Activated CD8-positive, alpha-beta T cell treated with anti-CD3 and anti-CD28 coated beads, Interleukin-2, amount 10 ng/mL, durations not matched to agents 7 days and 5 days (primary cell): Measurements from ENCODE around the gene AGPAT3. TPM values are rescaled to one million over a fixed set of nuclear protein-coding genes. Genes with fewer than 3 reads are reported as not detected.

Experiments
- ATAC-seq: fragments of 150-1000 bp; cut with Tn5 transposase; one replicate; pipeline ENCODE4 v1.10.0; 2021; ENCODE audit warnings: moderate library complexity
- CTCF ChIA-PET: fragments of 350-600 bp; sonication (Branson Sonifier 250); formaldehyde crosslinking; loops from one replicate; lab custom pipeline; 2021; ENCODE audit warnings: antibody characterized with exemption; lab: Charles Lee
- POLR2A ChIA-PET: fragments of 350-600 bp; sonication (Branson Sonifier 250); formaldehyde crosslinking; loops from one replicate; lab custom pipeline; 2021; ENCODE audit warnings: antibody characterized with exemption; lab: Charles Lee
- DNase-seq: peaks from one replicate; pipeline ENCODE4 v3.0.0-alpha.2; 2020
- H3K27ac Mint-ChIP-seq: one replicate; pipeline ENCODE4 v1.8.0; 2021; ENCODE audit warnings: mild to moderate bottlenecking, mixed read lengths
- H3K27me3 Mint-ChIP-seq: one replicate; pipeline ENCODE4 v1.8.0; 2021; ENCODE audit warnings: low read depth, mixed read lengths
- H3K36me3 Mint-ChIP-seq: one replicate; pipeline ENCODE4 v1.8.0; 2021; ENCODE audit warnings: low read depth, mixed read lengths
- H3K4me1 Mint-ChIP-seq: one replicate; pipeline ENCODE4 v1.8.0; 2021; ENCODE audit warnings: low read depth, mixed read lengths
- H3K4me3 Mint-ChIP-seq: one replicate; pipeline ENCODE4 v1.8.0; 2021; ENCODE audit warnings: mild to moderate bottlenecking, mixed read lengths
- H3K9me3 Mint-ChIP-seq: one replicate; pipeline ENCODE4 v1.8.0; 2022; ENCODE audit warnings: mixed read lengths; ENCODE audit not compliant: insufficient read depth
- total RNA-seq, 2 experiments: library from RNA; stranded (reverse); gene quantifications; one replicate each; pipeline ENCODE4 v1.2.3, GENCODE V29; 2021

AGPAT3 gene
- total RNA-seq, 2 experiments from 2014 or later, result 70.4 to 72.5 TPM

DNA sequence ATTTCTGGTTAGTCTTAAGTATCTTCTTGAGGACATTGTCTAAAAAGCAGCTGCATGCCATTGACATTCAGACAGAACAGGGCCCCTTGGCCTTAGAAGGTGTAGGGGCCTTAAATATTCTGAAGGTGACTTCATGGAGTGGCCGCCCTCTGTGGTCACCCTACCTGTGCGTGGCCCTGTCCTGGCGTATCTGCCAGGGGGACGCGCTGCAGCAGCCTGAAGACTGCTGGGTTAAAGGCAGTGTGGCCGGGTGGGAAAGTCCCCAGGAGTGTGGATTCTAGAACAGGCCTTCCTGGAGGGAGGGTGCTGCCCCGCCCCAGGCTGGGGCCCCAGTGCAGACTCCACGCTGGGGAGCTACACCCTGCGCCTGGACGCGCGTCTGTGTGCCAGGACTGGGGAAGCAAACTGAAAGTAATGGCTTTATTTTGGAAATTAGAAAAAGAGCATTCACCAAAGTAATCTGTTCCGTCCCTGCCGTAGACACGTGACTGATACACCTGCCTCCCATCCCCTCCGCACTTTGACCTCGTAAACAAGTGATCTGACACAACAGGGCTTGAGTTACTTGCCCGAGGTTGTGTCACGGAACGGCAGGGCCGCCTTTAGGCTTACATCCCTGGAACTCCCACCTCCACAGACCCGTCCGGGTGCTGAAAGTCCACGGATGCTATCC, 1.8 kb downstream of the AGPAT3 start:
- ChIA-PET POLR2A (no interaction called here), CTCF (interaction anchor here (0.6 to 1.5 kb wide), 2 partner anchors 40 to 108 kb away, joined by 3 to 5 read pairs; no protein-coding TSS in a partner anchor)
- Mint-ChIP-seq H3K4me1 (peaks cover 45% of the 10 kb centered on the region), H3K27ac (peak overlapping the region; percentile 86), H3K9me3 (no peaks in the 10 kb centered on the region), H3K27me3 (no peaks in the 10 kb centered on the region), H3K4me3 (peak overlapping the region; percentile 81), H3K36me3 (peaks cover 37% of the 10 kb centered on the region)
- DNase-seq (peak; percentile 35), ATAC-seq (peak; percentile 33)

DNA sequence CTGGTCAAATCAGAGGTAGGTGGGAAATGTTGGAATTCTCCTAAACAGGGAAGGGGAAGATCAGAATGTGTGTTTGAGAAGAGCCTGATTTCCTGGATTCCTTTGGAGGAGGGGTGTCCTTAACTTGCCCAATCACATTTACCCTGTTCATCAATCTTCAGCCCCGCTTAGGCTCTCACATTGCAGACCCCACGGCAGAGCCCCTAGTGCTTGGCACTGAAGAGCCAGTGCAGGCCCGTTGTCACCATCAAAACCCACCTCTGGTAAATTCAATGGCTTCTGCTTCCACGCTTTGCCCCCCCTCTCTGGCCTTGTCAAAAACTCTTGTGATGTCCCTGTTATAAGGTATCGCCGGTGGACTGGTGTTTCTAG, 2.3 kb downstream of the AGPAT3 start:
- ChIA-PET CTCF (interaction anchor here (1.5 kb wide), 1 partner anchor 108 kb away, joined by 5 read pairs; no protein-coding TSS in a partner anchor), POLR2A (no interaction called here)
- Mint-ChIP-seq H3K27me3 (no peaks in the 10 kb centered on the region), H3K27ac (peak overlapping the region; percentile 86), H3K36me3 (peaks cover 39% of the 10 kb centered on the region), H3K4me3 (peak overlapping the region; percentile 81), H3K4me1 (peaks cover 43% of the 10 kb centered on the region), H3K9me3 (no peaks in the 10 kb centered on the region)
- ATAC-seq (no peak), DNase-seq (no peak)

DNA sequence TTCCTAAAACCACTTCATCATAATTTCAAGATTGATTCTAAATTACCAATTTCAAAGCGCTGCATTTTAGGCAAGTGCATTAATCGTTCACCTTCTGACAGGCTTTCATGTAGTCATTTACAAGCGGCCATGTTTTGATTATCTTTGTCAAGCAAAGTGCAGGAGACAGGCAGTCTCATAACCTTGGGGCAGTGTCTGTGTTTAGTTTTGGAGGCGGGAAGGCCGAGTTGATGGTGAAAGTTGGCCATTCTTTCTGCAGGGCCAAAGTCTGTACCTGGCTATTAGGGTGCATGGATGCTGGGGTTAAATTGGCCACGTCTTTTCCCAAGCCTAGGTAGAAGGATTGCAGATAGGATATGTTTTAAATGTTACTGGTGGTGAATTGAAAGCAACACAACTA, 2.9 kb downstream of the AGPAT3 start:
- DNase-seq (no peak), ATAC-seq (no peak)
- Mint-ChIP-seq H3K4me3 (peak overlapping the region; percentile 81), H3K36me3 (peaks cover 46% of the 10 kb centered on the region), H3K9me3 (no peaks in the 10 kb centered on the region), H3K27me3 (no peaks in the 10 kb centered on the region), H3K4me1 (peaks cover 49% of the 10 kb centered on the region), H3K27ac (peak overlapping the region; percentile 52)
- ChIA-PET CTCF (interaction anchor here (0.9 to 1.7 kb wide), 2 partner anchors 25 to 79 kb away, joined by 4 to 6 read pairs; partner anchors contain the start of gene RRP1), POLR2A (interaction anchor here (0.6 kb wide), 1 partner anchor 48 kb away, joined by 3 read pairs; no protein-coding TSS in a partner anchor)

DNA sequence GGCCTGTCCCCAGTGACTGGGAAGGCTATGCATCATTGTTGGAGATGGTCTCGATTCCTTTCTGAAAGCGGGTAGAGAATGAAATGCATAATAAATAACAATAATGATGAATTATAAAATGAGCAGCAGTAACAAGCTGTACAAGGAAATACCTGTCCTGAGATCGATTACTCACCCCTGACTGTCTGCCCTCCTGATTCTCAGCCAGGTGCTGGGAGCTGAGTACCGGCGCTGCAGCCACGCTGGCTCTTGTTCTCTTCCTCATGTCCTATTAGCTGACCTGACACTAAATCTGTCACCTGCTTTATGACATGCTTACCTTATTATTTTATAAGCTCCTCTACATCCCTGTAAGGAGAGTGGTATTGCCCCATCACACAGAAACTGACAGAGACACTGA, 3.4 kb downstream of the AGPAT3 start:
- Mint-ChIP-seq H3K36me3 (peaks cover 51% of the 10 kb centered on the region), H3K4me1 (peaks cover 50% of the 10 kb centered on the region), H3K27me3 (no peaks in the 10 kb centered on the region), H3K9me3 (no peaks in the 10 kb centered on the region), H3K27ac (no peak overlapping the region), H3K4me3 (no peak overlapping the region)
- DNase-seq (no peak), ATAC-seq (no peak)
- POLR2A ChIA-PET, result interaction anchor here (0.6 to 1.6 kb wide), 3 partner anchors 15 to 47 kb away, joined by 3 read pairs; no protein-coding TSS in a partner anchor
- CTCF ChIA-PET, result interaction anchor here (0.9 to 1.7 kb wide), 4 partner anchors 24 to 109 kb away, joined by 3 to 6 read pairs (median 4); partner anchors contain the start of gene RRP1

DNA sequence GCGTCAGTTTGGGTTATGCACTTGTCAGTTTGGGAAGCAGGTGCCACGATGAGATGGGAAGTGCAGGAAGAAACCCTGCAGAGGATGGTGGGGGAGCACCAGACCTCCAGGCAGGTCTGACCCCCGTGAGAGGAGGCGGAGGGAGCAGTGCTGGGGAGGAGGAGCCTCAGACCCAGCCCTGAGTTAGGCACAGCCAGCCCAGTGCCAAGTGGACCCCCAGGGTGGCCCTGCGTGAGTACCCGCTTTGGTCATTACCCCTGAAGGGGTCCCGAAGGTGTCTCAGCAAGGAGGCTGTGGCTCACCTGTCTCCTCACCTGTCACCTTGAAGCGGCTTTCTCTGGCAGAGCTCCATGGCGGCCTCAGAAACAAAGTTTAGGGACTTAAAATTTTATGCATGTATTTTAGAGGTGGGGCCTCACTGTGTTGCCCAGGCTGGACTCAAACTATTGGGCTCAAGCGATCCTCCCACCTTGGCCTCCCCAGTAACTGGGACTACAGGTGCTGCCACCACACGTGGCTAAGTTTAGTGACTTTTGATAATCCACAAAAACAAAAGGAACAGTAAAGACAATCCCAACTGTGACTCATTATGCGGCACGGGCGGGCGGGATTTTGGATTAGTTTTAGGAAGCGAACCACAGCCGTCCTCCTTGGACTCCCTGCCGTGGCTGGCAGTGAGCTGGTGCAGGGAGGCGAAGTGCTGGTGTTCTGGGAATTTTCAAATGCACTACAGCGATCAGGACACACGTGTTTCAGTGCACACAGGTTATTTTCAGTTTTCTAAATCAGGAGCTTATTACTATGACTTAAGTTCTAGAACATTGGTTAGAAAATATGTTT, 4.7 kb downstream of the AGPAT3 start:
- no peak overlapping the region for H3K4me3 Mint-ChIP-seq
- no peaks in the 10 kb centered on the region for H3K27me3 Mint-ChIP-seq
- ChIA-PET POLR2A (interaction anchor here (1.6 kb wide), 1 partner anchor 13 kb away, joined by 3 read pairs; no protein-coding TSS in a partner anchor), CTCF (interaction anchor here (0.8 to 1.7 kb wide), 4 partner anchors 23 to 108 kb away, joined by 3 to 6 read pairs (median 4); partner anchors contain the start of gene RRP1)
- no peaks in the 10 kb centered on the region for H3K9me3 Mint-ChIP-seq
- peaks cover 54% of the 10 kb centered on the region for H3K4me1 Mint-ChIP-seq
- peaks cover 57% of the 10 kb centered on the region for H3K36me3 Mint-ChIP-seq
- ATAC-seq (no peak), DNase-seq (no peak)
- H3K27ac Mint-ChIP-seq, result no peak overlapping the region

DNA sequence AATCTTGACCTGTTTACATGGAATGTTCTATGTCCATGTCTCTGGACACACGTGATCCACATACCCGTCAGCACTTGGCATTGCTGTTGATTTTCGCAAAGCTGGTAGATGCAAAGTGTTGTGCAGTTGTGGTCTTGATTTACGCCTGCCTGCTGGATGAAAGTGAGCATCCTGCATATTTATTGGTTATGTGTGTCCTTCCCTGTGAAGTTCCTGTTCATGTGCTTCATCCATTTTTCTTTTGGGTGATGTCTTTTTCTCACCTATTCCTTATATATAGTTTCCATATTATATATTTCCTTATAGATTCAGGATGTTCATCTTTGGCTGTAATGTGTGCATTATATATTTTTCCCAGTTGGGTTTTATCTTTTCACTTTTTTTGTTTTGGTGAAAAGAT, 6.5 kb downstream of the AGPAT3 start:
- CTCF ChIA-PET, result no interaction called here
- Mint-ChIP-seq H3K27me3 (no peaks in the 10 kb centered on the region), H3K36me3 (peaks cover 67% of the 10 kb centered on the region), H3K4me1 (peaks cover 50% of the 10 kb centered on the region), H3K9me3 (no peaks in the 10 kb centered on the region), H3K4me3 (no peak overlapping the region), H3K27ac (no peak overlapping the region)
- DNase-seq, result no peak
- ATAC-seq, result no peak
- POLR2A ChIA-PET, result no interaction called here

DNA sequence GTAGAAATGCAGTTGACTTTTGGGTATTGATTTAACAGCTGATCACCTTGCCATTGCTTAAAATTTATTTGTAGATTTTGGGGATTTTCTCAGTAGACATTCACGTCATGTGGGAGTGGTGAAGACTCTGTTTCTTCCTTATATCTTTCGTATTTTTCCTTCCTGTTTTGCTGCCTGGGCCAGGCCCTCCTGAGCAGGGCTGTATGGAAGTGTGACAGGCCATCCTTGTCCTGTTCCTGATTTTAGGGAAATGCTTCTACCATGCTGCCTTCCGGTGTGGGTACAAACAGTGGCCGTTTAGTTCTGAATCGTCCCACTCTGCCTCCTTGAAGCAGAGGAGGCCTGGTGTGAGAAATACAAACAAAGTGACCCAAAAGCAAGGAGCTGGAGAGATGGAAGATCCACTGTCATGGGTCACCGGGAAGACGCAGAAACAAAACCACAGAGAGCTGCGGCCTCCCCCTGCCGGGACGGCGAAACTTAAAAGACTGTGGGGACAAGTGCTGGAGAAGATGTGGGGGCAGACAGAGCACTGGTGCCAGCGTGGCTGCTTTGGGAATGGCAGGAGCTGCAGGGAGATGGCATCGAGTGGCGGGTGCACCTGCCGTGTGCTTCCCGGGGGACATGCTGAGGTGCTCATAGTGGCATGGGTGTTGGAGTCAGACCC, 7.6 kb downstream of the AGPAT3 start:
- peaks cover 39% of the 10 kb centered on the region for H3K4me1 Mint-ChIP-seq
- no peak overlapping the region for H3K27ac Mint-ChIP-seq
- no peak overlapping the region for H3K4me3 Mint-ChIP-seq
- ChIA-PET POLR2A (no interaction called here), CTCF (interaction anchor here (1.6 to 2.4 kb wide), 3 partner anchors 9 to 68 kb away, joined by 3 to 8 read pairs (median 6); no protein-coding TSS in a partner anchor)
- no peak for DNase-seq
- H3K27me3 Mint-ChIP-seq, result no peaks in the 10 kb centered on the region
- ATAC-seq, result no peak
- peaks cover 58% of the 10 kb centered on the region for H3K36me3 Mint-ChIP-seq
- no peaks in the 10 kb centered on the region for H3K9me3 Mint-ChIP-seq

DNA sequence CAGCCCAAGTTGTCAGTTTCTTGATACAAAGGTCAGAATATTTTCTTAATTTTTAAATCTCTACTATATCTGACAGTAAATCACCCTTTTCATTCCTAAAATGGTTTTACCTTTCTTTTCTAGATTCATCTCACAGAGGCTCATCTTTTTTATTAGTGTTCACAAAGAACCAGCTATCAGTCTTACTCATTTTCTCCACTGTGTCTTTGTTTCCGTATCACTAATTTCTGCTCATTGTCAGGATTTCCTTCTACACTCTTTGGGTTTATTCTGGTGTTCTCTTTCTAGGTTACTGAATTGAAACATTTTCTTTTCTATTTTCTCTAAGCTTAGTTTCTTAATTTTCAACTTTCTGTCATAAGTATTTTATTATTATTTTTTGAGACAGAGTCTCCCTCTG, 8.7 kb downstream of the AGPAT3 start:
- peaks cover 60% of the 10 kb centered on the region for H3K36me3 Mint-ChIP-seq
- H3K9me3 Mint-ChIP-seq, result no peaks in the 10 kb centered on the region
- H3K4me3 Mint-ChIP-seq, result no peak overlapping the region
- POLR2A ChIA-PET, result no interaction called here
- CTCF ChIA-PET, result interaction anchor here (1.6 to 2.4 kb wide), 3 partner anchors 10 to 67 kb away, joined by 3 to 8 read pairs (median 6); no protein-coding TSS in a partner anchor
- DNase-seq (no peak), ATAC-seq (no peak)
- H3K4me1 Mint-ChIP-seq, result peaks cover 36% of the 10 kb centered on the region
- no peaks in the 10 kb centered on the region for H3K27me3 Mint-ChIP-seq
- no peak overlapping the region for H3K27ac Mint-ChIP-seq

DNA sequence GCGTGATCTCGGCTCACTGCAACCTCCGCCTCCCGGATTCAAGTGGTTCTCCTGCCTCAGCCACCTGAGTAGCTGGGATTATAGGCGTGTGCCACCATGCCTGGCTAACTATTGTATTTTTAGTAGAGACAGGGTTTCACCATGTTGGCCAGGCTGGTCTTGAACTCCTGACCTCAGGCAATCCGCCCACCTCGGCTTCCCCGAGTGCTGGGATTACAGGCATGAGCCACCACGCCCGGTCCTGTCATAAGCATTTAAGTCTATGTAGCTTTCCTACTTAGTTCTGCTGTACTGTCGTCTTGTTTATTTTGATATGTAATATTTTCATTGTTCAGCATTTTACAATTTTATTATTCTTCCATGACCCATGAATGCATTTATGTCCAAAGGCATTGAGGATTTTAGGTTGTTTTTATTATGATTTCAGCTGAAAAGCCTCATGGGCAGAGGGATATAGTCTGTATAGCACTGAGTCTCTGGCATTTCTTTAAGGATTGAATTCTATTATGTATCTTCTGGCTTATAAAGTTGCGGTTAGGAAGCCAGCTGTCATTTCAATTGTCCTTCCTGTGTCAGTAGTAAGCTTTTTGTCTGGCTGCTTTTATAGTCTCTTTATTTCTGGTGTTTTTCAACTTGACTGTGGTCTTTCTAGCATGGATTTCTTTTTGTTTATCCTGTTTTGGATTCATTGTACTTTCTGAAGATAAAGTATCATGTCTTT, 9.2 kb downstream of the AGPAT3 start:
- H3K36me3 Mint-ChIP-seq, result peaks cover 55% of the 10 kb centered on the region
- peaks cover 30% of the 10 kb centered on the region for H3K4me1 Mint-ChIP-seq
- H3K4me3 Mint-ChIP-seq, result no peak overlapping the region
- DNase-seq (no peak), ATAC-seq (no peak)
- H3K27ac Mint-ChIP-seq, result no peak overlapping the region
- CTCF ChIA-PET, result interaction anchor here (1.6 to 2.4 kb wide), 3 partner anchors 11 to 67 kb away, joined by 3 to 8 read pairs (median 6); no protein-coding TSS in a partner anchor
- no peaks in the 10 kb centered on the region for H3K27me3 Mint-ChIP-seq
- POLR2A ChIA-PET, result no interaction called here
- no peaks in the 10 kb centered on the region for H3K9me3 Mint-ChIP-seq

DNA sequence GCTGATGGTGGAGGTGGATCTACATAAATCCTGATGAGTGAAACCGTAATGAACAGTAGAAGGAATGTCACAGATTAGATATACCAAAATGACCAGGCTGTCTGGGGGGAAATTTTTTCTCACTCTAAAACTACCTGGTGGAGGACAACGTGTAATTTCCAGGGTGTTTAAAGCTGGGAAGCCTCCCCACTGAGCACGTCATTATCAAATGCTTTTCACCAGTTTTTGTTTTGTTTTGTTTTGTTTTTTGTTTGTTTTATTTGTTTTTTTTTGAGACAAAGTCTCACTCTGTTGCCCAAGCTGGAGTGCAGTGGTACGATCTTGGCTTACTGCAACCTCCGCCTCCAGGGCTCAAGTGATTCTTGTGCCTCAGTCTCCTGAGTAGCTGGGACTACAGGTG, 11.6 kb downstream of the AGPAT3 start:
- peaks cover 44% of the 10 kb centered on the region for H3K4me1 Mint-ChIP-seq
- ChIA-PET POLR2A (no interaction called here), CTCF (no interaction called here)
- no peak for DNase-seq
- H3K9me3 Mint-ChIP-seq, result no peaks in the 10 kb centered on the region
- H3K4me3 Mint-ChIP-seq, result no peak overlapping the region
- no peak for ATAC-seq
- H3K27me3 Mint-ChIP-seq, result no peaks in the 10 kb centered on the region
- H3K27ac Mint-ChIP-seq, result no peak overlapping the region
- peaks cover 45% of the 10 kb centered on the region for H3K36me3 Mint-ChIP-seq
